Prostate gland (tissue), 2 donors: Measurements from ENCODE around the gene ELOVL4. TPM values are rescaled to one million over a fixed set of nuclear protein-coding genes. Genes with fewer than 3 reads are reported as not detected.

ENCODE experiments used
- DNase-seq: peaks from one replicate; pipeline ENCODE4 v3.0.0-alpha.2; 2019; ENCODE audit warnings: low spot score
- H3K27ac ChIP-seq, 2 donors: fragments of 200-600 bp; sonication (generic); 2 replicates each; pipeline ENCODE4 v1.5.1; 2017 to 2019
- H3K27me3 ChIP-seq: fragments of 200-600 bp; sonication (generic); replicated peaks from 2 replicates; pipeline ENCODE4 v1.5.1; 2019; ENCODE audit not compliant: insufficient read depth
- H3K36me3 ChIP-seq, 2 donors: fragments of 200-600 bp; sonication (generic); 1 replicate in 1 of 2; 2 replicates in 1 of 2; pipeline versions ENCODE4 v1.5.1 to v1.8.1; 2017 to 2019
- H3K4me1 ChIP-seq: fragments of 200-600 bp; sonication (generic); replicated peaks from 2 replicates; pipeline ENCODE4 v1.5.1; 2019
- H3K4me3 ChIP-seq, 2 donors: fragments of 200-600 bp; sonication (generic); 2 replicates each; pipeline ENCODE4 v1.5.1; 2017 to 2019
- H3K9me3 ChIP-seq: fragments of 200-600 bp; sonication (generic); 2 replicates; pipeline ENCODE4 v1.5.1; 2017
- POLR2A ChIP-seq: fragments of 450-650 bp; IDR thresholded peaks from one replicate; pipeline ENCODE4 v1.6.1; 2016; ENCODE audit warnings: antibody characterized with exemption, mild to moderate bottlenecking
- POLR2AphosphoS5 ChIP-seq: sonication (generic); formaldehyde crosslinking; IDR thresholded peaks from one replicate; pipeline ENCODE4 v1.6.1; 2017; ENCODE audit warnings: antibody characterized with exemption
- WGBS: methylation state at CpG from one replicate; pipeline ENCODE4 v1.1.5; 2018; 5-methylcytosine and 5-hydroxymethylcytosine counted together
- intact Hi-C: fragments of 100-400 bp; cut with DNase I; formaldehyde crosslinking; loops from one replicate; pipeline ENCODE4 v1.14.2; 2022
- total RNA-seq, 2 donors: library from RNA; depleted of rRNA; stranded (reverse); fragments of >200 nt; gene quantifications; one replicate each; pipeline ENCODE4 v1.1.0, GENCODE V29; 2016
- TF ChIP-seq, protein P1 (sequence below), 4 experiments: fragments of 200-600 bp in 2 of 4; fragments of 450-650 bp in 2 of 4; sonication (generic) in 2 of 4; IDR thresholded peaks; 1 replicate in 3 of 4; 2 replicates in 1 of 4; pipeline ENCODE4 v1.5.1; 2016 to 2019; ENCODE audit warnings: antibody characterized with exemption in 4 of 4, mild to moderate bottlenecking in 2 of 4, moderate library complexity in 2 of 4

The ELOVL4 gene
- total RNA-seq, 2 donors from 2014 or later, result 5.8 TPM

DNA sequence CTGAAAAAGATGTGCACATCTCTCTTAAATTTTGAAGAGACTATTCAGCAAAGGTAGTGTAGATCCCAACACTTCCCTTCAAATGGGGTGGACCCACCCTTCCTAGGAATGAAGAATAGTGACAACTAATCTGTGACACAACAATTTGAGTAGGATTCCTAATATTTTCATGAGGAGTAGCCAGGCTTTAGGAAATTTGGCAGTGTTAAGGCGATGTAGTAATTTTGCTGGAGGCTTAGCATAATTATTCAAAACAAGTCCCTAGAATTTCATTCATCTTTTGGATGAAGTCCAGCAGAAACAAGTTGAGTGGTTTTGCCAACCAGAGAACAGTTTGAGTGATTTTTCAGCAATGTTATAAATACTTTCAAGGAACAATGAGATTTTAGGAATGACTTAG is 52.4 kb downstream of the ELOVL4 start:
- no peak for DNase-seq
- intact Hi-C loops, result no loop called here
- Histone ChIP-seq H3K27me3 (no peaks in the 10 kb centered on the region), H3K9me3 (no peaks in the 10 kb centered on the region), H3K4me1 (no peaks in the 10 kb centered on the region), H3K36me3 (no peaks in the 10 kb centered on the region), H3K27ac (no peak overlapping the region), H3K4me3 (no peak overlapping the region)
- 79% methylated on average over 1 of the region's 1 CpG for WGBS
- TF ChIP-seq POLR2A (no peak), POLR2AphosphoS5 (no peak)
- TF ChIP-seq, protein P1, sequence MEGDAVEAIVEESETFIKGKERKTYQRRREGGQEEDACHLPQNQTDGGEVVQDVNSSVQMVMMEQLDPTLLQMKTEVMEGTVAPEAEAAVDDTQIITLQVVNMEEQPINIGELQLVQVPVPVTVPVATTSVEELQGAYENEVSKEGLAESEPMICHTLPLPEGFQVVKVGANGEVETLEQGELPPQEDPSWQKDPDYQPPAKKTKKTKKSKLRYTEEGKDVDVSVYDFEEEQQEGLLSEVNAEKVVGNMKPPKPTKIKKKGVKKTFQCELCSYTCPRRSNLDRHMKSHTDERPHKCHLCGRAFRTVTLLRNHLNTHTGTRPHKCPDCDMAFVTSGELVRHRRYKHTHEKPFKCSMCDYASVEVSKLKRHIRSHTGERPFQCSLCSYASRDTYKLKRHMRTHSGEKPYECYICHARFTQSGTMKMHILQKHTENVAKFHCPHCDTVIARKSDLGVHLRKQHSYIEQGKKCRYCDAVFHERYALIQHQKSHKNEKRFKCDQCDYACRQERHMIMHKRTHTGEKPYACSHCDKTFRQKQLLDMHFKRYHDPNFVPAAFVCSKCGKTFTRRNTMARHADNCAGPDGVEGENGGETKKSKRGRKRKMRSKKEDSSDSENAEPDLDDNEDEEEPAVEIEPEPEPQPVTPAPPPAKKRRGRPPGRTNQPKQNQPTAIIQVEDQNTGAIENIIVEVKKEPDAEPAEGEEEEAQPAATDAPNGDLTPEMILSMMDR (IDR thresholded peaks at IDR 0.05), result no peak

GRCh38 chr6:79888587-79888986 is 58.8 kb downstream of the ELOVL4 start:
- WGBS, result 24% methylated on average over 3 of the region's 3 CpGs
- no peak overlapping the region for H3K27ac ChIP-seq

DNA sequence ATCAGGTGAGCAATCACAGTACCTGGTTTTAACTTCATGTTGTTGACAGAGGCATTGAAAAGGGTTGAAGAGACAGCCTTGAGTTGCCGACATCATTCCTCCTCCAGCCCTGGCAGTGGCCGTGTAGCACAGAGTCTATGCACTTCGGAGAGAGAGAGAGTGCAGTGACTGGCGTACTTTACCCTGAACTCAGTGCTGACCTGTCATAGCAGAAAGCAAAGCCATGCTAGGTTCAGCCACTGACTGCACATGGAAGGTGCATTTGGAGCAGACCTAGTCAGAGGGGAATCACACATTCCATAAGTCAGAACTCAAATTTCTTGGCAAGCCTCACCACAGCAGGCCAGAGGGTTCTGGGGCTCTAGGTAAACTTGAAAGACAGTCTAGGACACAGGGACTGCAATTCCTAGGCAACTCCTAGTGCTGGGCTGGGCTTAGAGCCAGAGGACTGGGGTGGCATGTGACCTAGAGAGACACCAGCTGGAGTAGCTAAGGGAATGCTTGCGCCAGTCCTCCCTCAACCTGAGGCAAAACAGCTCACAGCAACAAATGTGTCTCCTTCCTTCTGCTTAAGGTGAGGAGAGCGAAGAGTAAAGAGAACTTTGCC is 69.1 kb downstream of the ELOVL4 start:
- Histone ChIP-seq H3K27me3 (no peaks in the 10 kb centered on the region), H3K36me3 (no peaks in the 10 kb centered on the region), H3K27ac (no peak overlapping the region), H3K4me3 (no peak overlapping the region), H3K4me1 (no peaks in the 10 kb centered on the region), H3K9me3 (no peaks in the 10 kb centered on the region)
- DNase-seq, result no peak
- TF ChIP-seq POLR2A (no peak), POLR2AphosphoS5 (no peak)
- TF ChIP-seq, protein P1 (IDR thresholded peaks at IDR 0.05), result no peak
- intact Hi-C loops, result no loop called here
- 91% methylated on average over 6 of the region's 6 CpGs for WGBS

More at GRCh38 chr6:79888587-79888986, 58.8 kb downstream of the ELOVL4 start:
- TF ChIP-seq, protein P1 (IDR thresholded peaks at IDR 0.05), result no peak
- TF ChIP-seq POLR2A (no peak), POLR2AphosphoS5 (no peak)
- Histone ChIP-seq H3K4me1 (no peaks in the 10 kb centered on the region), H3K27me3 (no peaks in the 10 kb centered on the region), H3K36me3 (no peaks in the 10 kb centered on the region), H3K9me3 (no peaks in the 10 kb centered on the region), H3K4me3 (no peak overlapping the region)
- intact Hi-C loops, result no loop called here
- DNase-seq, result no peak

GRCh38 chr6:79874531-79875134 is 72.7 kb downstream of the ELOVL4 start:
- no peak for TF ChIP-seq POLR2AphosphoS5
- intact Hi-C loops, result no loop called here
- Histone ChIP-seq H3K4me1 (no peaks in the 10 kb centered on the region), H3K36me3 (no peaks in the 10 kb centered on the region), H3K4me3 (no peak overlapping the region), H3K27me3 (no peaks in the 10 kb centered on the region), H3K27ac (no peak overlapping the region), H3K9me3 (no peaks in the 10 kb centered on the region)
- 80% methylated on average over 5 of the region's 5 CpGs for WGBS
- no peak for DNase-seq

DNA sequence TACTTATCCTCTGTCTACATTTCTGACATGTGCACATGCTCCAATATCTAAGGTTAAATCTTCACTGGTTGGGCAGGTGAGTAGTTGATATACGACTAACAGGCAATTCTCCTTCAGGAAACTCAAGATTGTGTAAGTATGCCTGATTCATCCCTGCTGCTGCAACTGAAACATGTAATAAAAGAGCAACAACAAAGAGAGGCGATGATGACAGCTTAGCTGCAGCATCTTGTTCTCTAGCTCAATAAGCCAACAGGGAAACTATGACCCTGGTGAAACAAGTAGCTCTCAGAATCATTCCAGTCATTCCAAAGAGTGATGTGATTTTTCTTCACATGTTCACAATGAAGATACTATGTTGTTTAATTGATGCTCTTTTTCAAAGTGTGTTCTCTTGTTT is 74.4 kb downstream of the ELOVL4 start:
- Histone ChIP-seq H3K4me1 (no peaks in the 10 kb centered on the region), H3K27me3 (no peaks in the 10 kb centered on the region), H3K4me3 (no peak overlapping the region), H3K36me3 (no peaks in the 10 kb centered on the region), H3K9me3 (no peaks in the 10 kb centered on the region), H3K27ac (no peak overlapping the region)
- intact Hi-C loops, result no loop called here
- TF ChIP-seq, protein P1 (IDR thresholded peaks at IDR 0.05), result no peak
- TF ChIP-seq POLR2AphosphoS5 (no peak), POLR2A (no peak)
- WGBS, result 59% methylated on average over 2 of the region's 2 CpGs
- DNase-seq, result no peak
